ENCODE results near the gene THOC7.

GRCh38 chr3:63824309-63824708 lies 39.3 kb downstream of the THOC7 start:
- TF ChIP-seq POLR2A (IDR thresholded peaks at IDR 0.05) (no peak), CTCF (IDR thresholded peaks at IDR 0.05) (no peak)
